DOHH2 (cell line): ENCODE results near the gene FREM1.

Experiments
- H3F3A ChIP-seq: fragments of 200-600 bp; sonication (generic), shearing (Covaris generic); 2 replicates; pipeline ENCODE4 v1.6.0; 2016; ENCODE audit warnings: antibody characterized with exemption, mild to moderate bottlenecking; ENCODE audit not compliant: control insufficient read depth, insufficient read depth
- H3K27ac ChIP-seq: fragments of 200-600 bp; sonication (generic); 2 replicates; pipeline ENCODE4 v1.5.1; 2014; ENCODE audit warnings: low read depth, mild to moderate bottlenecking, low read length, moderate library complexity
- H3K27me3 ChIP-seq: fragments of 200-600 bp; sonication (generic); 2 replicates; pipeline ENCODE4 v1.6.1; 2014; ENCODE audit warnings: mild to moderate bottlenecking, low read length, mixed read lengths; ENCODE audit not compliant: control insufficient read depth
- H3K36me3 ChIP-seq: fragments of 200-600 bp; sonication (generic); 2 replicates; pipeline ENCODE4 v1.6.1; 2014; ENCODE audit warnings: mild to moderate bottlenecking, low read length, moderate library complexity, mixed read lengths; ENCODE audit not compliant: control insufficient read depth
- H3K4me1 ChIP-seq: fragments of 200-600 bp; sonication (generic); 2 replicates; pipeline ENCODE4 v1.6.1; 2014; ENCODE audit warnings: mild to moderate bottlenecking, low read length, mixed read lengths; ENCODE audit not compliant: control insufficient read depth
- H3K4me2 ChIP-seq: fragments of 200-600 bp; sonication (generic); 2 replicates; pipeline ENCODE4 v1.6.0; 2014; ENCODE audit warnings: mild to moderate bottlenecking, low read length, moderate library complexity
- H3K4me3 ChIP-seq: fragments of 200-600 bp; sonication (generic); 2 replicates; pipeline ENCODE4 v1.5.1; 2014; ENCODE audit warnings: mild to moderate bottlenecking, low read length, mixed read lengths
- H3K79me2 ChIP-seq: fragments of 200-600 bp; sonication (generic); 2 replicates; pipeline ENCODE4 v1.6.1; 2014; ENCODE audit warnings: mild to moderate bottlenecking, low read length, mixed read lengths; ENCODE audit not compliant: control insufficient read depth
- H3K9me2 ChIP-seq: fragments of 200-600 bp; sonication (generic); replicated peaks from 2 replicates; pipeline ENCODE4 v1.6.1; 2014; ENCODE audit warnings: mild to moderate bottlenecking, low read length, mixed read lengths; ENCODE audit not compliant: control insufficient read depth
- H3K9me3 ChIP-seq: fragments of 200-600 bp; sonication (generic); 2 replicates; pipeline ENCODE4 v1.6.1; 2014; ENCODE audit warnings: antibody characterized with exemption, low read length, mixed read lengths; ENCODE audit not compliant: control insufficient read depth, insufficient read depth
- H4K20me1 ChIP-seq: fragments of 200-600 bp; sonication (generic); 2 replicates; pipeline ENCODE4 v1.6.0; 2014; ENCODE audit warnings: low read depth, mild to moderate bottlenecking, antibody characterized with exemption, low read length, moderate library complexity; ENCODE audit not compliant: control insufficient read depth, insufficient read depth
- EZH2phosphoT487 ChIP-seq: fragments of 200-600 bp; sonication (generic); IDR thresholded peaks from 2 replicates; pipeline ENCODE4 v1.6.1; 2017; ENCODE audit warnings: borderline replicate concordance, mild to moderate bottlenecking, antibody characterized with exemption, low read length, moderate library complexity, mixed read lengths
- TF ChIP-seq, protein P1 (sequence below): fragments of 200-600 bp; sonication (generic); IDR thresholded peaks from one replicate; pipeline ENCODE4 v1.5.1; 2014; ENCODE audit warnings: antibody characterized with exemption, mild to moderate bottlenecking, low read depth, low read length; ENCODE audit not compliant: poor library complexity, severe bottlenecking

The FREM1 gene

DNA sequence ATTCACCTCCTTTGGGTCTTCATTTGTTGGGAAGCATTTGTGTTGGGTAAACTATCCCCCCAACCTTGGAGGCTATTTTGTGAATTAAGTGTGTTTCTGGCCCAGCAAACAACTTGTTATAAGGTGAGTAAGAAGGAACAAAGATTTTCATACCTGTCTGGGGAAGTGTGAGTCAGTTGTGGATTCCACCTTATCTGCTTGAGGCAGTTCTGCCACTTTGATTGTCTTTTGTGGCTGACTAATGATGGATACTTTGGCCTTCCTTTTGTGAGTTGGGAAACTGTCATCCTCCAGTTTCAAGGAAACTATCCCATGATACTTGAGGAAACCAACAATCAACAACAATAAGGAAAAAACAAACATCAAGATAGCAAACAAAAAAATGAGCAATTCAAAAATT lies 163.1 kb downstream of the FREM1 start:
- H3K9me3 ChIP-seq: no peaks in the 10 kb centered on the region
- H3K27ac ChIP-seq: no peak overlapping the region
- no peak for TF ChIP-seq EZH2phosphoT487
- TF ChIP-seq, protein P1, sequence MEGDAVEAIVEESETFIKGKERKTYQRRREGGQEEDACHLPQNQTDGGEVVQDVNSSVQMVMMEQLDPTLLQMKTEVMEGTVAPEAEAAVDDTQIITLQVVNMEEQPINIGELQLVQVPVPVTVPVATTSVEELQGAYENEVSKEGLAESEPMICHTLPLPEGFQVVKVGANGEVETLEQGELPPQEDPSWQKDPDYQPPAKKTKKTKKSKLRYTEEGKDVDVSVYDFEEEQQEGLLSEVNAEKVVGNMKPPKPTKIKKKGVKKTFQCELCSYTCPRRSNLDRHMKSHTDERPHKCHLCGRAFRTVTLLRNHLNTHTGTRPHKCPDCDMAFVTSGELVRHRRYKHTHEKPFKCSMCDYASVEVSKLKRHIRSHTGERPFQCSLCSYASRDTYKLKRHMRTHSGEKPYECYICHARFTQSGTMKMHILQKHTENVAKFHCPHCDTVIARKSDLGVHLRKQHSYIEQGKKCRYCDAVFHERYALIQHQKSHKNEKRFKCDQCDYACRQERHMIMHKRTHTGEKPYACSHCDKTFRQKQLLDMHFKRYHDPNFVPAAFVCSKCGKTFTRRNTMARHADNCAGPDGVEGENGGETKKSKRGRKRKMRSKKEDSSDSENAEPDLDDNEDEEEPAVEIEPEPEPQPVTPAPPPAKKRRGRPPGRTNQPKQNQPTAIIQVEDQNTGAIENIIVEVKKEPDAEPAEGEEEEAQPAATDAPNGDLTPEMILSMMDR: no peak
- no peaks in the 10 kb centered on the region for H3K79me2 ChIP-seq
- no peaks in the 10 kb centered on the region for H4K20me1 ChIP-seq
- no peaks in the 10 kb centered on the region for H3K9me2 ChIP-seq
- no peak overlapping the region for H3K4me3 ChIP-seq
- H3F3A ChIP-seq: no peaks in the 10 kb centered on the region
- H3K4me2 ChIP-seq: no peak overlapping the region
- H3K27me3 ChIP-seq: peaks cover 3% of the 10 kb centered on the region; the same call in 1 of the 2 replicates
- H3K36me3 ChIP-seq: no peaks in the 10 kb centered on the region
- H3K4me1 ChIP-seq: no peaks in the 10 kb centered on the region

DNA sequence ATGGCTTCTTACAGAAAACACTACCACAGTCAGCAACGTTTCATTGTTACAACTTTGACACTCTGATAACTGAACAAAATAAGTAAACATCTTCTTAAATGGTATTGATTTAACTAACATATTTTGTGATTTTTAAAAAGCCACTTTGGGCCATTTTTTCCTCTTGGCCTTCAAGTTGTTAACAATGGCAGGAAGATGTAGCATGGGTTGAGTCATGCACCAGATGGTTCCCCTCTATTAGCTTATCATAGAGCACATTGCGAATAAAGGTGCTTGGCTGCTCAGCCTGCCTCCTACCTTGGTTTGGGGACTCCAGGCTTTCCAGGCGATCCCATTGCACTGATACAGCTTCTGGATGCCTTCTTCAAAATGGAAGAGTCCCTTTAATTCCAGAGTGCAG lies 163.6 kb downstream of the FREM1 start:
- Histone ChIP-seq H3K27me3 (0 out of 2 replicates have a peak, but pooled peaks cover 2% of the 10 kb centered on the region), H3K27ac (no peak overlapping the region), H3K4me1 (no peaks in the 10 kb centered on the region), H3K4me2 (no peak overlapping the region), H3K9me3 (no peaks in the 10 kb centered on the region), H3K36me3 (no peaks in the 10 kb centered on the region), H3K79me2 (no peaks in the 10 kb centered on the region), H3K4me3 (no peak overlapping the region), H4K20me1 (no peaks in the 10 kb centered on the region), H3F3A (no peaks in the 10 kb centered on the region), H3K9me2 (no peaks in the 10 kb centered on the region)
- TF ChIP-seq, protein P1: no peak
- no peak for TF ChIP-seq EZH2phosphoT487

DNA sequence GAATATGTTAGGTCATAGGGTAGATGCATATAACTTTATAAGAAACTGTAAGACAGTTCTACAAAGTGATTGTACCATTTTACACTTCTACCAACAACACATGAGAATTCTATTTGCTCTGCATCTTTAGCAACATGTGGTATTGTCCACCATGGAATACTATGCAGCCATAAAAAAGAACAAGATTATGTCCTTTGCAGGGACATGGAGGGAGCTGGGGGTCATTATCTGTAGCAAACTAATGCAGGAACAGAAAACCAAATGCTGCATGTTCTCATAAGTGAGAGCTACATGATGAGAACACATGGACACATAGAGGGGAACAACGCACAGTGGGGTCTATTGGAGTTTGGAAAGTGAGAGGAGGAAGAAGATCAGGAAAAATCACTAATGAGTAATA lies 165.5 kb downstream of the FREM1 start:
- Histone ChIP-seq H3K27ac (no peak overlapping the region), H3F3A (no peaks in the 10 kb centered on the region), H3K4me2 (no peak overlapping the region), H3K4me3 (no peak overlapping the region), H3K79me2 (no peaks in the 10 kb centered on the region), H3K4me1 (no peaks in the 10 kb centered on the region), H3K9me3 (no peaks in the 10 kb centered on the region), H4K20me1 (no peaks in the 10 kb centered on the region), H3K27me3 (peaks cover under 1% of the 10 kb centered on the region; the same call in 1 of the 2 replicates), H3K9me2 (no peaks in the 10 kb centered on the region), H3K36me3 (no peaks in the 10 kb centered on the region)
- TF ChIP-seq EZH2phosphoT487: no peak
- TF ChIP-seq, protein P1: no peak

DNA sequence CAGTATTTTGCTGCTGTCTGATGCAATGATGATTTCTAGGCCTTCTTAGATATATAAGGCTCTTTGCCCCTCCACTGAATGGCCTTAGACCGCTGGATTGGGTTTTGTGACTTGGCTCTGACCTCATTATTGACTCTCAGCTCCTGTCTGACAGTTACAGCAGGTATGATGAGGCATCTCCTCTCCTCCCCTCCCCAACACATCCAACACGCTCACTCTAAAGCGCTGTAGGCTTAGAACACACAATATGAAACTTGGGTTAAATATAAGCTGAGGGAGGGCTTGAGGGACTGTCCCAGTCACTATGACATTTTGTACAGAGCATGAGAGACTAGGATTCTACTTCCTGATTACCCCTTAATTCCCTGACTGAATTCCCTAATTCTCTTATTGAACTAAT lies 168.9 kb downstream of the FREM1 start:
- no peak overlapping the region for H3K4me3 ChIP-seq
- no peaks in the 10 kb centered on the region for H3K36me3 ChIP-seq
- H3K9me3 ChIP-seq: no peaks in the 10 kb centered on the region
- H3K4me2 ChIP-seq: no peak overlapping the region
- H3K4me1 ChIP-seq: no peaks in the 10 kb centered on the region
- H4K20me1 ChIP-seq: no peaks in the 10 kb centered on the region
- no peaks in the 10 kb centered on the region for H3K79me2 ChIP-seq
- no peak overlapping the region for H3K27ac ChIP-seq
- TF ChIP-seq, protein P1: no peak
- no peak for TF ChIP-seq EZH2phosphoT487
- no peaks in the 10 kb centered on the region for H3F3A ChIP-seq
- no peaks in the 10 kb centered on the region; the same call in 1 of the 2 replicates for H3K27me3 ChIP-seq
- H3K9me2 ChIP-seq: no peaks in the 10 kb centered on the region
